CD4-positive, alpha-beta T cell treated with Interleukin-6 for 4 hours (primary cell): ENCODE data around the gene TPRG1.

Experiments used
- DNase-seq: peaks from one replicate; pipeline ENCODE4 v3.0.0-alpha.2; 2020; ENCODE audit warnings: mixed read lengths

TPRG1 gene, protein sequence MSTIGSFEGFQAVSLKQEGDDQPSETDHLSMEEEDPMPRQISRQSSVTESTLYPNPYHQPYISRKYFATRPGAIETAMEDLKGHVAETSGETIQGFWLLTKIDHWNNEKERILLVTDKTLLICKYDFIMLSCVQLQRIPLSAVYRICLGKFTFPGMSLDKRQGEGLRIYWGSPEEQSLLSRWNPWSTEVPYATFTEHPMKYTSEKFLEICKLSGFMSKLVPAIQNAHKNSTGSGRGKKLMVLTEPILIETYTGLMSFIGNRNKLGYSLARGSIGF

DNA sequence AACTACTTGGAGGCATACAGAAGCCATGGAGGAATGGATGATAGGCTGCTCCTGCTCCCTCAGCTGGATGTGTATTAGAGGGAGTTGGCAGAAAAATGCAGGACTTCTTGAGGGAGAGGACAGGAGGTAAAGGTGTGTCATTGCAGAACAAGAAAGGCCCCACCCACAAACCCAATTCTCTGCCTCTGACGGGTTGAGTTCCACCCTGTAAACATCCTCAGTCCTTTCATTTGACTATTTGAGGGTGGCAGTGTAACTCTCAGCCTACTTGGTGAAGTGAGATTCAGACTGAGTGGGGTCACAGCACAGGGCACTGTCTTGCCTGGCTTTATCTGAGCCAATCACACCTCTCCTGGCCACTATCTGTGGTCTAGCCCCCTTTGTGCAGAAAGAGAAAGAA lies at the start of gene TPRG1:
TPRG1 (plus strand) TSS at position 265 of the 400 bp plus-strand sequence. CDS start 35,414 bp downstream, outside the sequence.
- DNase-seq: no peak

DNA sequence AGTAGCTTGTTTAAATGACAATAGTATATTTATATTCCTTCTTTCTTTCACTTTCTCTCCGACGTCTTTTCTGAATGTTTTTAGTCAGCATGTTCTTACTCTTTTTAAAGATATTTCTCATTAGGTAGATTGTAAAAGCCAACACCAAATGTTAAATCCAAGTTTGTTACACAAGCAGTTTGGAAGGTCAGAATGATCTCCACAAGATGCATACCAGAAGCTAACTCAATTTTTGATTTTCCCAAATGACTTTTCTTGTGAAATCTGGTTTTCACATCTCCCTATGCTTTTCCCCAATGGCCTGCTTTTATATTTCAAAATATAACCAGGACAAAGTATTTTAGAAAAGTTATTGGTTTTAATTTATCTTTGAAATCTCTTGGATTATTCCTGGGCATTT lies 49.7 kb upstream of the TPRG1 start:
- no peak for DNase-seq

DNA sequence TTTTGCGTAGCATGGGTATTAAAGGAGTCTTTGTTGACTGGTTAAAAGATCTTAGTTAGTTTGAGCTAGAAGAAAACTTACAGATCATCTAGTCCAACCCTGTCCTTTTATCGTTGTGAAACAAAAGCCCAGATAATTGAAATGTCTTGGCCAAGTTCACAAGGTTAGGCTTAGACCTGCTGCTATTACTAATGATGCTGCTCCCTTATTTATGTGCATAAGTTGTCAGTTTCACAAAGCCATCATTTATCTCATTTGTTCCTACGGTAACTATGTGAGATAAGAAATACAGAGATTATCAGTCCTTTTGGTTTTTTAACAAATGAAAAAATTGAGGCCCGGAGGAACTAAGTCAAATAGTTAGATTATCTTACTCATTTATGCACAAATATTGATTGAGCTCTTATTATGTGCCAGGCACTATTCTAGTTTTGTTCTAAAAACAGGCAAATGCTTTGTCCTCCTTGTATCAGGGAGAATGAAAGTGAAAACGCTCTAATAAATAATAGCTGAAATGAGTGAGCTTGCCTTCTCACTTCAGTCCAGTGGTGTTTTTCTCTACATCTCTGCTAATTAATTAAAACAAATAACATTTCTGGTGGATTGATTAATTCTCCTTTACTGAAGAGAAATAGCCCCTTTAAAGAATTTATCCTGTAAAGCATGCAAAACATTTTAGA lies 49.1 kb upstream of the TPRG1 start:
- DNase-seq: no peak

DNA sequence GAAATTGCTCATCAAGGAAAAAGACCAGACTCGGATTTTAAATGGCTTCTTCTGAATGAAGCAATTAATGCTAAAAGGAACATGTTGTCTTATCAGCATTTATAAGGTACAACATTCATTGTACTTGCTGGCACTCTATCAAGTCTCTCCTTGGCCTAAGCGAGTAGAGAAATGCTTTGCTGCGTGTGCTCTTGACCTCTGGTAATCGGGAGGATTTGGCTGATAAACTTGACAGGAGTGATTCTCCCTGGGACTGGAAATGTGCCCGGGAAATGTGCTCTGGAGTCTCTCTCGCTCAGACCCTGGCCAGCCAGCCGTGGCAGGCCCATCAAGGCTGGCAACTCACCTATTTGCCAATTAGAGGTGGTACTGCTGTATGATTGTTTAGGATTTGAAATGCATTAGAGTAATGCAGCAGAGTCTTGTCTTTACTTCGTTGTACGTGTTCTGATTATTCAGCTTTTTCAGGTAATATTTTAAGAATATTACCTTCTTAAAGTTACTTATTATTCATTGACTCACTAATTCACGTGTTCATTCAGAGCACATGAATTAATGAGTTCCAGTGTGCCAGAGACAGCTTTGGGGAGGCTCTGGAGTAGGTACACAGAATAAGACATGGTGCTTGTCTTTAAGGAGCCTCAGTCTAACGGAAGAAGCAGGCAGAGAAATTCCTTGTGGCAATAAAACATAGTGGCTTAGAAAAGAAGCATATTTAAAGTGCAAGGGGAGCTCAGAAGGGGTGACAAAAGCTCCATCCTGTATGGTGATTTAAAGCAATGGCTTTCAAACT lies 48.0 kb upstream of the TPRG1 start:
- no peak for DNase-seq

DNA sequence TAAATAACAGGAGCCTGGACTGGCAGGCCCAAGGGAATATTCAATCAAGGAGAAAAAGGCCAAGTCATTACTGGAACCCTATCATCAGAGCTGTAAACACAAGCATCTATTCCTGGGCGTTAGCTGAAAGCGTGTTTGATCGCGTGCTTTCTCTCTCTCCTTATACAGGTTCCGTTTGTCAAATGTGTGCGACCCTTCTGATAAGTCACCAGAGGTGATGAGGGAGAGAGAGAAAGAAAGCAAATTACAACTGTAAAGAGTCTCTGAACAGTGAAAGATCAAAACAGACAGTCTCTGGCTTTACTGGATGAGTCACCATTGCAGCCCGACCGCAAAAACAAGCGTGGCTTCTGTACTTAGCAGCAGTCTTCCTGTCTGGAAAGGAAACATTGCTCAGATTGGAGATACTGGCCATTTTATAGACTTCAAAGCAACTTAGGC lies 39.5 kb upstream of the TPRG1 start:
- DNase-seq: peak; percentile 83

DNA sequence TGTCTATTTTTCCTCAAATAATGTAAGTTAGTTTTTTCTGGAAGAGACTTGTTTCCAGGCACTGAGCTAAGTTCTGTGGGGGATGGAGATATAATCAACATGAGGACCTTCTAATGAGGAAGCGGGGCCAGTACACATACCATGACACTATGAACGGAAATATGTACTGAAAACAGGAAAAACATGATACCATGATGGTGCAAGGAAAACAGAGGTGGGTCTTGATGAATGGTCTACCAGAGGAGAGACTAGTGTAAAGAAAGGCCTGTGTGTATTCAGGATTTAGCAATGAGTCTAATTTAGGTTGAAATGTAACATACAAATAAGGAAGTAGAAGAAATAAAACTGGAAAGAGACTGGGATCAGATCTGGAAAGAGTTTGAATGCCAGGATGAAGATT lies 38.9 kb upstream of the TPRG1 start:
- DNase-seq: no peak

DNA sequence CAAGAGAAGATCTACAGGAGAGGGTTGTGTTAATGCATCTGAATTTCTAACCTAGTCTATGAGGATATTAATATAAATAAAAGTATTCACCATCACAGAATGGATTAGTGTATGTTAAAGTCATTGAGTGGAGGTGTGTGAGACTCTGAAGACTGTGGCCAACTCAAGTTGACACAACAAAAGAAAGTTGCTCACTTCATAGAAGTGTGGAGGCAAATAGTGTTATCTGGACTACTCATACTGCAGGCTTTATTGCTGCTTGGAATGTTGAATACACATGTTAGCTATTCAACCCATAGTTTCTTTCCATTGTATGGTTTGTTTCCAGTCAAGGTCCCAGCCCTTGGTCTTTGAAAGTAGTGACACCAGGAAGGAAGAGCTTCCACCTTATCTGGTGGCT lies 38.0 kb upstream of the TPRG1 start:
- DNase-seq: no peak

DNA sequence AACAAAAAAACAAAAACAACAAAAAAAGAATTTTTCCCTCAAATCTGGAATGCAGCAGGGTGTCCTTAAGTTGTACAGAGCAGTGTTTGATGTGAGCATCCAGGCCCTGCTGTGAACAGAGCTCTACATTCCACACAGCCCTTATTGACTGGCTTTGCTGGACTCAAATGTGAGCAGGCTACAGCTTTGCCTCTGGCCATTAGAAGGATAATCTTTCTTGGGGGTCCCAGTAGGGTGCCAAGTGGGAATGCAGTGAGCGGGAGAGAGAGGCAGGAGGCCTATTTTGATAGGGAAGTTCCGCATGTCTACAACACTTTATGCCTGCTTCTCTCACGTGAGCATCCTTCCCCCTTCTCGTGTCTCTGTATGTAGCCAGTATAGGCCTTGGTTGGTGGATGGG lies 34.4 kb upstream of the TPRG1 start:
- DNase-seq: no peak

DNA sequence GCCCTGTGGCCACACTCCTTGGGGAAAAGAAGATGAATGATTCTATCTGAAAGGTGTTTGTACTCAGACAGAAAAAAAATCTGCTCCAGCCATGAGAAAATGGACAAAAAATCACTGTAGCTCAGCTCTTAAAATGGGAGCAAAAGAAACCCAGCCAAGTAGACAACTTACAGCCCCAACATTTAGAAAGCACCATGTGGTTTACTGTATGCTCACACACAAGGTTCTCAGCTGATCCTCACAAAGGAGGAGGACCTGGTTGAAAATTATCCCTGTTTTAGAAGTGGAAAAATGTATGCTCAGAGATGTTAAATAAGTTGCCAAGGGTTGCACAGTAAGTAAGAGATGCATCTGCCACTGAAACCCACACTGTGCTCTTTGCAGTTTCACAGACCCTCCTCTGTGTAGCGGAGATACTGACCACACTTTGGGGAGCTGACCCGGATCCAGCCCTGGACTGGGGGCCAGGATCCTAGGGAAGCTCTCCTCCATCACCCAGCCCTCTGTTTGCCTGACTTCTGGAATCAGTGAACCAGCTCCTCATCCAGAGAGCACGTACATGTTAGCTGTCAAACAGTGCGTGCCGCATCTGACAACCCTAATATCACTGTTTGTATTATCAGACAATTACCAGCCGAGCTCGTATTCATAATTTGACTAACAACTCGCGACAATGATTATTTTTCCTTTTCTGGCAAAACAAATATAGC lies 32.7 kb upstream of the TPRG1 start:
- DNase-seq: no peak

DNA sequence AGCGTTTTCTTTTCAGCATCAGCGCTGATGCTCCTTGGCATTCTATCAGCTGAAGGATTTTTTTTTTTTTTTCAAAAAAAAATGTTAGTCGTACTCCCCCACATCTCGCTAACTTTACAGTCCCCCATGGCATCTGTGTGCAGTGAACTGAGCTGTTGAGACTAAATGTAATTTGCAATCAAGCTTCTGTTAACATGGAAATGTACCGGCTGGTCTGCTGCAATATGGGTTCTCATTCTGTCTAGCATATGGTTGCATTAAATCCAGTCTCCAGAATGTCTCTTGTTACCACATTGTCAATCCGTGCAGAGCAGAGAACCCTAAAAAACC lies 32.2 kb upstream of the TPRG1 start:
- no peak for DNase-seq

DNA sequence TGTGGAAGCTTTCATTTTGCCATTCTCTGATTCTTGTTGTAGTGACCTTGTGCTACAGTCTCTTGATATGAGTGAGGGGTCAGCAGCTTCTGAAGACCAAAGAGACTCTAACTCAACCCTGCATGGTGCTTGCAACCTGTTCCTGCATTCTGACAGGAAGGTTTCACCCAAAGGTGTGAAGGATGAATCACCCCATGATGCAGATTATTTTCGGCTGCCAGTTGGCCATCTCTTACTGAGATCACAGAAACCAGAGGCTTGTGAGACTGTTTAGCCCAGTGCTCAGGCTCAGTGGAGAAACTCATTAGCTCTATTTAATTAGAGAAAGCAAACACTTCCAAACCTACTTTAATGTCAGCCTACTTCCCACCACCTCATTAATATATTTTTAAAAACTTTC lies 29.2 kb upstream of the TPRG1 start:
- DNase-seq: peak; percentile 63

DNA sequence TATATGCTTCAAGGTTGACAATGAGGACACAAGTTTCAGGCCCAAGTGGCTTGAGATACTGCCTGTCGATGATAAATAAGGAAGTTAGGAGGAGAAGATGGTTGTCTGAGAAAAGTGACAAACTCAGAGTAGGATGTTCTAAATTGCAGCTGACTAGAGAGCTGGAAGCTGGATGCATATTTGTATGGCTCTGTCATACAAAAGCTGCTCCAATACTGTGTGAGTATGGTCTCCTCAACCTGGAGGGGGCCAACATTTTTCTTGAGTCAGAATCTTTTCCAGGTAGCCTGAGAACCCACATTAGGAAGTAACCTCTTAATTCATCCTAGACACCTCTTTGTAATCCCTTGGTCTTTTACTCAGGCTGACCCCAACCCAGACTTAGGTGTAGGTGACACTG lies 28.4 kb upstream of the TPRG1 start:
- DNase-seq: no peak

DNA sequence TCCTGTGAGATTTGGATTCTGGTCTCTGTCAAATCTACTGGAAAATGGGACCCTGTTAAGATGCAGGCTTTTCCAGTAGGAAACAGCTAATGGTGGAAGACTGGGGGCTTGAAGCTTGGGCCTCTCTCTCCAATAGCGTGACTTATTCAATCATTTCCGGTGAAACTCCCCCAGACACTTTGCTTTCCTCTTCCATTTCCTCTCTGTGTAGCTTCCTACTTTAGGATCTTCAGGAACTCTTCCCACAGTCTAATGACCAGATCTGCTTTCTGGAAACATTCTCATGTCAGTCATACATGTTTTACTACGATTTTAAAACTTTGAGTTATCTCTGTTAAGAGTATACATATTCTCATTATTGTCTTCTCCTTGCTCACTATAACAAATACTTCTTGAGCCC lies 28.0 kb upstream of the TPRG1 start:
- DNase-seq: no peak

DNA sequence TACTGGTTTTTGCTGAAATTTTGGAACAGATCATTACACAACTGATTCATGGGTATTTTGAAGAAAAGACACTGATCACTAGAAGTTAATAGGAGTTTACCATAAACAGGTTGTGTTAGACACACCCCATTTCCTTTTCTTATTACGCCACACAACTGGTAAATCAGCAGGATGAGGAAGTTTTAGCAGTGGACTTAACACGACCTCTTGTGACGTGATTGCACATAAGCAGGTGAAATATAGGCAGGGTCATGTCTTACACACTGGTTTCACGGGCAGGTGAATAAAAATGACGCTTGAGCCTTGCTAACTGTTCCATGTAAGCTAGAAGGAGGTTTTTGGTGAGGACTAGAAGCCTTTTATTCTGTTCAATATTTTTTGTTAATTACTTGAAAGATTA lies 27.1 kb upstream of the TPRG1 start:
- DNase-seq: peak; percentile 46

DNA sequence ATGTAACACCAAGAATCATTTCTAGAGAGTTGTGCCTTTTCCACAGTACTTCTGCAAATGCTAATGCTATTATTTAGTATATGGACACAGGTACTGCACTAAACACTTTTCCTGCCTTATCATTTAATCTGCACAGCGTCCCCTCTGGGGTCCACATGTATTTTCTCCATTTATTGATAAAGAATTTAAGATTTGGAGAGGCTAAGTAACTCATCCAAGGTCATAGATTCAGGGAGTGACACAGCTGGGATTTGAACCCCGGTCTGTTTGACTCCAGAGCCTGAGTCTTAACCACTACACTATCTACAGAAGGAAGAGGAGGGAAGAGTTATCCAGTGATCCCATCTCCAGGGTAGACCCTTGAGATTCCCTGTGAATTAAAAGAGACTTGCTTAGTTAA lies 24.9 kb upstream of the TPRG1 start:
- DNase-seq: no peak

DNA sequence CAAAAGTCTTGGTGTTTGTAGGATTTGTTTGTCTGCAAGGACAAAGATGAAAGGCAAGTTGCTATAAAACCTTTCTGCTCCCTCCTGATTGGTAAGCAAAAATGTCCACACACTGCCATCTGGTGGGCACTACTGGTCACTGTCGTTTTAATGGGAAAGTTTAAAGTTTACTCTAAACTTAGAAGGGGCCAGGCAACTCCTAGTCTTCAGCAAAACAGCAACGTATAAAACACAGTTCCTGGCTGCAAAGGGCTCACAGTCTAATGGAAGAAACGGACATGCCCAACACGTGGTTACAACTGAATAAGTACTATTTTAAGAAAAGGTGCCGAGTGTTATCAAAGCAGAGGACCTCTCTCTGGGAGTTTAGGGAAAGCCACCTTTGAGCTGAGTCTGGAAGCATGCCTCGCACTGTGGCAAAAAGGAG lies 23.7 kb upstream of the TPRG1 start:
- DNase-seq: peak; percentile 78

DNA sequence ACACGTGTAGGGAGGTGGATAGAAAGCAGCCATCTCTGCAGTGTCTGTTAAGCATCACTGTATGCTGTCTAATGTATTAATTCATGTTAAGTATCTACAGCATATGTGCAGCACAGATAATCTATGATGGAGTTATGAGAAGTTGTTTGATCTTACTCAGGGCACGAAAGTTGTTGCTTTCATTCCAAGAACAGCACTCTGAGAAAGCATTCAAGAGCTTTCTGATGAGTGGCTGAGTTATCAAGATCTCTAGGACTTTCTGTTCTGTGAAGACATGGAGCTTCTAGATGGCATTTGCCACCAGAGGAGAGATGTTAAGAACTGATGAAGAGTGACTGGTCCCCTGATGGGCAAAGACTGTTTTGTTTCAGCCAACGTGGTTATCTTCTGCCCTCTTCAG lies 22.6 kb upstream of the TPRG1 start:
- DNase-seq: no peak

DNA sequence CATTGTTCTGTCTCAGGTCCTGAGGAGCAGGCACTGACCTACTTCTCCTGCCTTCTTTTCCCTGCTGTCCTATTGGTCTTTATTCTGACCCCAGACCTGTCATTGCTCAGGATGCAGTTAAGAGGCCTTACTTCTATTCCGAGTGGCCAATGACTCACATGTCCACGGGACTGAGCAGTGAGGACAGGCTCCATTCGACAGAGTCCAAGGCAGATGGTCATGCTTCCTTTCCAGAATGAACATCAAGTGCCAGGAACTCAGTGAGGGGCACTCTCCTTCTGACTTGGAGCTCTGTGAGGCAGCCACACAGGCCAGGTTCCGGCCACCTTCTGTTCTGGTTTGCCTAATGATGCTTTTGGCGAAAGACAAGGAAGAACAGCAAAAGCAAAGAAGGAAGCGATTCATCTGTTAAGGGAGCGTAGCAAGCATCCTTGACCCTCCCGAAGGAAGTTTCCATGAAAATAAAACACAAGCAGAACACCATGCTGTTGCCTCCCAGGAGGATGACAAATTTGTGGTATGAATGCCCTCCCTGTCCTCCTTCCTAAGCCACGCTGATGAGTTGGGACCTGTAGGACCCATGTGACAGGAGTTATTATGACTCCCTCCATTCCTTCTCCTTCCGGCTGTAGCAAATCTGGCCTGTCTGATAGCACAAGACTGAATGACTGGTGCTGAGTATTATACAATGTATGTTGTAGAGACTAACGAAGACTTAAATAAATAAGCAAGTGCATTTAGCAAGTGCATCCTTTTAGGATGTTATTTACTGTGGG lies 14.4 kb upstream of the TPRG1 start:
- DNase-seq: no peak

DNA sequence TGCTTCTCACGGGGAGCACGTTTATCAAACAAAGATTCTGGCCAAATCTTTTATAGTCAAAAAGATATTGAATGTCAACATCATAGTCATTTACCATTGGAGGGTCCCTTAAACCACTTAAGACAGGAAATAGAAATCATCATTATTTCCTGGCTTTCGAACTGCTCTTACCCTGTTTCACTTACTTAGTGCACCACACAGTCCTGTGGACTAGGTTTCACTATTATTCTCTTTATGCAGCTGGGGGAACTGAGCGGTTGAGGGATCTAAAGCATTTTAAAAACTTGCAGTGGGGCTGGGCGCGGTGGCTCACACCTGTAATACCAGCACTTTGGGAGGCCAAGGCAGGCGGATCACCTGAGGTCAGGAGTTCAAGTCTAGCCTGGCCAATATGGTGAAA lies 13.7 kb upstream of the TPRG1 start:
- DNase-seq: no peak

DNA sequence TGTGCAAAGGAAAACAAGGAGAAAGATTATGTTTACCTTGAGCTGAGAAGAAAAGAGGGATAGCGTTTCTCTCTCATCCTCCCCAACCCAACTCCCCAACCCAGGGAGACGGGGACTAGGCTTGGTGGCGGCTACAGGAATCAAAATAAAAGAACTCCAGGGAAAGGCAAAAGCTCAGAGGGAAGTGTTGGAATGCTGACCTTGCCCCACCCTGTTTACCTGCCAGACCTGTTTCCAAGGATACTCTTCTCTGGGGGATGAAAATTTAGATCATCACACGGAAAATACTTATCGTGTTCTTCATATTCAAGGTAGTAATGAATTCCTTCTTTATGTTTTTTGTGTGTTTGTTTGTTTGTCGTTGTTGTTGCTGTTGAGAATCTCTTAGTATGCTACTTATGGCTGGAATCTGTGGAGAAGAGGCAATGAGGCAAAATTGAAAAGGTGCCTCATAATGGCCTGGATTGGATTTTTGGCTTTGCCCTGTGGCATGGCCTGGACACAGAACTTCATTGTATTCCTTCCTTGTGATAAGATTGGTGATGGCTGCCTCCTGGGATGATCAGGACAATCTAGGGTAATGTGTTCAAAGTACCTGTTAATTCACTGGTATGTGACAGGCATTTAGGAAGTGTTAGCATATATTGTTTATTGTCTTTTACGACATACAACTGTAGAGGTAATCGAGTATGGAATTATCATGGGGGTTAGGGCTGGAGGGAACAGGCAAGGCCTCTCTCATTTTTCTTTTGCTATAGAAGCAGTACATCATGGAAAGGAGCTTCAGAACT lies 11.1 kb upstream of the TPRG1 start:
- DNase-seq: no peak

DNA sequence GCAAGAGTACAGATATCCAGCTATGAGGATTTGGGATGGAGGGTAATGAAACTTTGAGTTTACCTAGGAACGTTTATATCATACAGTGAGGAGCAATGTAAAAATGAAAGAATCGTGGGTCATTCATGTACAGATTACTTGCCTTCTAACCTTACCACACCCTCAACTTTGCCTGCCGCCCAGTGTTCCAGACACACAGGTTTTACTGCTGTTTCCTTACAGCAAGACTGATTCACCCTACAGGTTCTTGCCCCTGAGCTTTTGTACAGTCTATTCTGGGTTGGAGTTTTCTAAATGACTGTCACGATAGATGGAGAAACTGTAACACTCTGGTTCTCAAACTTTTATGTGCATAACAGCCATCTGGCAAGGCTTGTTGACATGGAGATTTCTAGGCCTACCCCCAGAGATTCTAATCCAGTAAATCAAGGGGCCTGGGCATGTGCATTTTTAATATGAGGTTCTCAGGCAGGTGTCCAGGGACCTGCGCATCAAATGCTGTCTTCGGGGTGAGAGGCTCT lies 6.6 kb upstream of the TPRG1 start:
- no peak for DNase-seq

DNA sequence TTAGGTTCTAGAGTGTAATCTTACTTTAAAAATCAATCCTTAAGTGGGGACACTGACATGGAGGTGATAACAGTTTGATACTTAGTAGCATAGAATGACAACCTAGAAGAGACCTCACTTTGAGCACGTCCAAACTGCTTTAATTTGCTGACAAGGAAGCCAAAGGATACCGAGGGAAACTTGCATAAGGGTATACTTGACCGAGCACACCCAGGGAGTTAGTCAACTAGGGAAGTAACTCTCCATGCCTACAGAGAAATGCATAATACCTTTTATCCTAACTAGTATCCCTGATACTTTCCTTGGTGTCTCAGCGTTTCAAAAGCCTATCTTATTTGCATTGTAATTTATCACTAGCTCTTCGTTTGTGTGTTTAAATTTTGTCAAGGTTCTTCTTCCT lies 5.5 kb upstream of the TPRG1 start:
- DNase-seq: no peak
